SU-DHL-6 (cell line): ENCODE data around the gene ITGA11.

Experiments
- H2AFZ ChIP-seq: fragments of 200-600 bp; sonication (generic); 2 replicates; pipeline ENCODE4 v1.6.1; 2014; ENCODE audit warnings: low read depth, mild to moderate bottlenecking, moderate library complexity, mixed read lengths, antibody characterized with exemption, low read length; ENCODE audit not compliant: severe bottlenecking
- H3F3A ChIP-seq: fragments of 200-600 bp; shearing (Covaris generic); 2 replicates; pipeline ENCODE4 v1.6.0; 2016; ENCODE audit warnings: antibody characterized with exemption, mild to moderate bottlenecking; ENCODE audit not compliant: insufficient read depth
- H3K27ac ChIP-seq: fragments of 200-600 bp; sonication (generic); 2 replicates; pipeline ENCODE4 v1.5.1; 2016; ENCODE audit warnings: low read depth, mild to moderate bottlenecking, low read length, moderate library complexity, mixed read lengths
- H3K27me3 ChIP-seq: fragments of 200-600 bp; sonication (generic), shearing (Covaris generic); 2 replicates; pipeline ENCODE4 v1.6.0; 2014; ENCODE audit warnings: mild to moderate bottlenecking, low read length
- H3K36me3 ChIP-seq: fragments of 200-600 bp; sonication (generic); 2 replicates; pipeline ENCODE4 v1.6.1; 2014; ENCODE audit warnings: mild to moderate bottlenecking, low read length, mixed read lengths
- H3K4me2 ChIP-seq: fragments of 300-600, 200-600 bp; shearing (Covaris generic), sonication (generic); 2 replicates; pipeline ENCODE4 v1.6.0; 2014; ENCODE audit warnings: low read length, low read depth, mild to moderate bottlenecking; ENCODE audit not compliant: poor library complexity, severe bottlenecking
- H3K4me3 ChIP-seq: fragments of 200-600 bp; sonication (generic); 2 replicates; pipeline ENCODE4 v1.5.1; 2014; ENCODE audit warnings: antibody characterized with exemption, low read length, mild to moderate bottlenecking, mixed read lengths; ENCODE audit not compliant: insufficient read depth, poor library complexity, severe bottlenecking
- H3K79me2 ChIP-seq: fragments of 200-600 bp; sonication (generic); 2 replicates; pipeline ENCODE4 v1.6.1; 2014; ENCODE audit warnings: mild to moderate bottlenecking, low read length, moderate library complexity; ENCODE audit not compliant: insufficient read depth
- H3K9ac ChIP-seq: fragments of 200-600 bp; sonication (generic); 2 replicates; pipeline ENCODE4 v1.7.0; 2014; ENCODE audit warnings: mild to moderate bottlenecking, low read length
- H3K9me2 ChIP-seq: fragments of 200-600 bp; sonication (generic); replicated peaks from 2 replicates; pipeline ENCODE4 v1.6.1; 2014; ENCODE audit warnings: low read length; ENCODE audit not compliant: insufficient read depth
- H3K9me3 ChIP-seq: fragments of 200-600 bp; sonication (generic); 2 replicates; pipeline ENCODE4 v1.6.1; 2014; ENCODE audit warnings: low read length, mixed read lengths; ENCODE audit not compliant: insufficient read depth
- H4K20me1 ChIP-seq: fragments of 200-600 bp; sonication (generic); 2 replicates; pipeline ENCODE4 v1.6.1; 2014; ENCODE audit warnings: low read depth, mild to moderate bottlenecking, antibody characterized with exemption, low read length, moderate library complexity, mixed read lengths
- EZH2phosphoT487 ChIP-seq: fragments of 200-600 bp; sonication (generic), shearing (Covaris generic); conservative IDR thresholded peaks from 2 replicates; pipeline ENCODE4 v1.6.1; 2018; ENCODE audit warnings: mild to moderate bottlenecking, antibody characterized with exemption, low read length, moderate library complexity, mixed read lengths
- TF ChIP-seq, protein P1 (sequence below): fragments of 200-600 bp; sonication (generic); IDR thresholded peaks from one replicate; pipeline ENCODE4 v1.5.1; 2017; ENCODE audit warnings: antibody characterized with exemption, mild to moderate bottlenecking, low read length, moderate library complexity; ENCODE audit not compliant: insufficient read depth, poor library complexity, severe bottlenecking

The ITGA11 gene

GRCh38 chr15:68386587-68387288 lies 45.2 kb downstream of the ITGA11 start:
- H3K4me2 ChIP-seq, result no peak overlapping the region
- H3K9me2 ChIP-seq, result no peaks in the 10 kb centered on the region
- no peaks in the 10 kb centered on the region for H3K79me2 ChIP-seq
- TF ChIP-seq, protein P1, sequence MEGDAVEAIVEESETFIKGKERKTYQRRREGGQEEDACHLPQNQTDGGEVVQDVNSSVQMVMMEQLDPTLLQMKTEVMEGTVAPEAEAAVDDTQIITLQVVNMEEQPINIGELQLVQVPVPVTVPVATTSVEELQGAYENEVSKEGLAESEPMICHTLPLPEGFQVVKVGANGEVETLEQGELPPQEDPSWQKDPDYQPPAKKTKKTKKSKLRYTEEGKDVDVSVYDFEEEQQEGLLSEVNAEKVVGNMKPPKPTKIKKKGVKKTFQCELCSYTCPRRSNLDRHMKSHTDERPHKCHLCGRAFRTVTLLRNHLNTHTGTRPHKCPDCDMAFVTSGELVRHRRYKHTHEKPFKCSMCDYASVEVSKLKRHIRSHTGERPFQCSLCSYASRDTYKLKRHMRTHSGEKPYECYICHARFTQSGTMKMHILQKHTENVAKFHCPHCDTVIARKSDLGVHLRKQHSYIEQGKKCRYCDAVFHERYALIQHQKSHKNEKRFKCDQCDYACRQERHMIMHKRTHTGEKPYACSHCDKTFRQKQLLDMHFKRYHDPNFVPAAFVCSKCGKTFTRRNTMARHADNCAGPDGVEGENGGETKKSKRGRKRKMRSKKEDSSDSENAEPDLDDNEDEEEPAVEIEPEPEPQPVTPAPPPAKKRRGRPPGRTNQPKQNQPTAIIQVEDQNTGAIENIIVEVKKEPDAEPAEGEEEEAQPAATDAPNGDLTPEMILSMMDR, result no peak
- TF ChIP-seq EZH2phosphoT487, result no peak
- no peaks in the 10 kb centered on the region for H3K9me3 ChIP-seq
- no peak overlapping the region for H2AFZ ChIP-seq
- no peak overlapping the region for H3K27ac ChIP-seq
- H3F3A ChIP-seq, result no peaks in the 10 kb centered on the region
- H3K27me3 ChIP-seq, result no peaks in the 10 kb centered on the region
- H4K20me1 ChIP-seq, result no peaks in the 10 kb centered on the region
- H3K36me3 ChIP-seq, result no peaks in the 10 kb centered on the region
- H3K9ac ChIP-seq, result no peak overlapping the region
- H3K4me3 ChIP-seq, result no peak overlapping the region

- no peak overlapping the region for H2AFZ ChIP-seq
- no peak overlapping the region for H3K4me3 ChIP-seq
- no peaks in the 10 kb centered on the region for H3K27me3 ChIP-seq
- no peaks in the 10 kb centered on the region for H4K20me1 ChIP-seq
- H3K79me2 ChIP-seq, result no peaks in the 10 kb centered on the region
- H3K4me2 ChIP-seq, result no peak overlapping the region
- H3K9me3 ChIP-seq, result no peaks in the 10 kb centered on the region
- H3K9ac ChIP-seq, result no peak overlapping the region
- no peaks in the 10 kb centered on the region for H3K9me2 ChIP-seq
- H3F3A ChIP-seq, result no peaks in the 10 kb centered on the region
- H3K27ac ChIP-seq, result no peak overlapping the region
- no peaks in the 10 kb centered on the region for H3K36me3 ChIP-seq
- TF ChIP-seq, protein P1, result no peak
- TF ChIP-seq EZH2phosphoT487, result no peak
Observed at GRCh38 chr15:68385671-68386586, 46.0 kb downstream of the ITGA11 start.

GRCh38 chr15:68385240-68385561 lies 46.8 kb downstream of the ITGA11 start:
- no peaks in the 10 kb centered on the region for H3K79me2 ChIP-seq
- no peak overlapping the region for H3K9ac ChIP-seq
- no peaks in the 10 kb centered on the region for H3K27me3 ChIP-seq
- H3K36me3 ChIP-seq, result no peaks in the 10 kb centered on the region
- no peak overlapping the region for H3K4me3 ChIP-seq
- no peak for TF ChIP-seq EZH2phosphoT487
- TF ChIP-seq, protein P1, result no peak
- no peak overlapping the region for H3K4me2 ChIP-seq
- no peaks in the 10 kb centered on the region for H3K9me2 ChIP-seq
- no peaks in the 10 kb centered on the region for H3K9me3 ChIP-seq
- H3K27ac ChIP-seq, result no peak overlapping the region
- H3F3A ChIP-seq, result no peaks in the 10 kb centered on the region
- H4K20me1 ChIP-seq, result no peaks in the 10 kb centered on the region
- H2AFZ ChIP-seq, result no peak overlapping the region
